C4-2B (cell line): ENCODE measurements around the gene VPS45.
A peak's percentile ranks its signal among the peaks of the same experiment; 100 is the strongest.

Experiments used
- H3K27ac ChIP-seq: fragments of 450-650 bp; 2 replicates; pipeline ENCODE4 v1.5.1; 2017
- CTCF ChIP-seq: fragments of 450-650 bp; conservative IDR thresholded peaks from 2 replicates; pipeline ENCODE4 v1.5.1; 2017; ENCODE audit warnings: mild to moderate bottlenecking
- ZFX ChIP-seq: fragments of 450-650 bp; IDR thresholded peaks from 2 replicates; pipeline ENCODE4 v1.6.1; 2017

The VPS45 gene

GRCh38 chr1:150061632-150062101, 5.9 kb upstream of the VPS45 start:
- TF ChIP-seq ZFX: no peak
- H3K27ac ChIP-seq: no peak overlapping the region

GRCh38 chr1:150062113-150062512, 5.5 kb upstream of the VPS45 start:
- no peak for TF ChIP-seq CTCF
- no peak for TF ChIP-seq ZFX
- H3K27ac ChIP-seq: no peak overlapping the region

- no peak overlapping the region for H3K27ac ChIP-seq
- TF ChIP-seq ZFX (no peak), CTCF (no peak)
Measured at GRCh38 chr1:150065184-150065871, 2.2 kb upstream of the VPS45 start.

GRCh38 chr1:150066328-150066727, 1.2 kb upstream of the VPS45 start:
- H3K27ac ChIP-seq: peak overlapping the region; percentile 84
- TF ChIP-seq ZFX (no peak), CTCF (no peak)

- peak overlapping the region; percentile 84 for H3K27ac ChIP-seq
- TF ChIP-seq ZFX: no peak
- no peak for TF ChIP-seq CTCF
Measured at GRCh38 chr1:150066838-150067183, 765 bp upstream of the VPS45 start.

- H3K27ac ChIP-seq: peak overlapping the region; percentile 84
- no peak for TF ChIP-seq CTCF
- TF ChIP-seq ZFX: no peak
Measured at GRCh38 chr1:150068109-150068435, 496 bp downstream of the VPS45 start.

GRCh38 chr1:150069923-150070322, 2.3 kb downstream of the VPS45 start:
- no peak overlapping the region for H3K27ac ChIP-seq
- no peak for TF ChIP-seq CTCF

GRCh38 chr1:150072959-150073358, 5.4 kb downstream of the VPS45 start:
- H3K27ac ChIP-seq: no peak overlapping the region
- TF ChIP-seq CTCF: peak; percentile 68
- no peak for TF ChIP-seq ZFX
